GM23248 (cell line): ENCODE measurements around the gene PGC.

Experiments
- EZH2 ChIP-seq: fragments of 200-600 bp; sonication (generic); IDR thresholded peaks from 2 replicates; pipeline ENCODE4 v1.6.1; 2018; ENCODE audit warnings: antibody characterized with exemption, mild to moderate bottlenecking; ENCODE audit not compliant: insufficient read depth, poor library complexity, severe bottlenecking
- EZH2phosphoT487 ChIP-seq: fragments of 200-600 bp; sonication (generic); IDR thresholded peaks from 2 replicates; pipeline ENCODE4 v1.6.1; 2018; ENCODE audit warnings: antibody characterized with exemption, moderate library complexity, mild to moderate bottlenecking, low read depth; ENCODE audit not compliant: insufficient read depth

DNA sequence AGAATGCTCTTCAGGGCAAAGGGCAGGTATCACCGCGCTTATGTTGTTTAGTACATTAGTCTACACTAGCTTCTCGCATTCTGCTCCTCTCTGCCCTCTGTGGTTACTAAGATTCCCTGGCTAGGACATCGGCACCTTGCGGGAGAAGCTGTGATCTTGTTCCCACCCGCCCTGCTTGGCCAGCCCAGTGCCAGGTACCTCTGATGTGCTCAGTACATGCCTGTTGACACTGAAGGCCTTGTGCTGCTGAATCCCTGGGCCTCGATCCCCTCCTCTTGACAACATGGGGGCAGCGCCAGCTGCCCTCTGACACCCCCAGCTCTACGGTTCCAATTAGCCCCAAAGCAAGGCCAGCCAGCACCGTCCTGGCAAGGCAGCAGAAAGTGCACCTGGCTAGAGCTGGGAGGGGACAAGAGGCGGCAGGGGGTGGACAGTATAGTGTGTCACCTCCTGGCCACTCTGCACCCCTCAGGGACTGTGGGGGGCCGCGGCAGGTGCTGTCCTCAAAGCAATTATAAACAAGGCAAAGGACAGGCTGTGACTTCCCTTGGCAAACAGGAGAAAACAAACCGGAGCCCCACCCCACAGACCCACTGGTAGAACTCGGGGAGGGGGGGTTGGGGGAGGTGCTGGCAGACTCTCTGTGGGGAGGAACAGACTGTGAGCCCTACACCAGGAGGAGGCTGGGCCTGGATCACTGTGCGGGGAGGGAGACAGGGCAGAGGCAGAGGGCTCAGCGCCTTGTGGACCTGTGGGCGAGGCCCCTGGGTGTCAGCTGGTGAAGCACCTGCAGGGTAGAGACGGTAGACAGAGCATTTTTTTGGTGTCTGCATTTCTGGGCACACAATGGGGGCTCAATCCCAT is 18.9 kb downstream of the PGC start:
- TF ChIP-seq EZH2 (no peak), EZH2phosphoT487 (no peak)
